ENCODE data around the gene CFP. TPM values are rescaled to one million over a fixed set of nuclear protein-coding genes. Genes with fewer than 3 reads are reported as not detected.

The CFP gene
- total and polyA plus RNA-seq, 2 experiments from 2014 or later = 0.17 to 0.23 TPM

- peak overlapping the region; percentile 46 for H3K27ac ChIP-seq
- no peaks in the 10 kb centered on the region for H4K20me1 ChIP-seq (ENCODE audit: insufficient read depth, poor library complexity, severe bottlenecking)
- no peaks in the 10 kb centered on the region for H3K9me2 ChIP-seq (replicated peaks; ENCODE audit: insufficient read depth)
- whole genome bisulfite sequencing (ENCODE audit: low lambda C conversion rate, missing lambda C conversion rate) = 76% methylated on average over 7 of the region's 8 CpGs
- H3K27me3 ChIP-seq = no peaks in the 10 kb centered on the region
- H3K4me2 ChIP-seq = peak overlapping the region; percentile 66
- H3K79me2 ChIP-seq = peaks cover 2% of the 10 kb centered on the region
- peaks cover 4% of the 10 kb centered on the region for H3K4me1 ChIP-seq (ENCODE audit: insufficient read depth)
- TF ChIP-seq CTCF (IDR thresholded peaks at IDR 0.05; ENCODE audit: poor library complexity) (no peak), EZH2phosphoT487 (IDR thresholded peaks at IDR 0.05; ENCODE audit: low read depth, severe bottlenecking, unreplicated experiment) (no peak), EZH2 (IDR thresholded peaks at IDR 0.05; ENCODE audit: borderline replicate concordance) (no peak)
- H2AFZ ChIP-seq = no peak overlapping the region
- H3K9me3 ChIP-seq (ENCODE audit: low read depth) = no peaks in the 10 kb centered on the region
- DNase-seq (ENCODE audit: low spot score) = no peak
- no peak overlapping the region for H3K4me3 ChIP-seq
- H3K36me3 ChIP-seq (replicated peaks; ENCODE audit: insufficient read depth, low read depth) = no peaks in the 10 kb centered on the region
These were observed 46.4 kb downstream of the CFP start for GRCh38 chrX:47583240-47583861.

- H2AFZ ChIP-seq = peak within 1 kb of the TSS; percentile 44
- peak within 1 kb of the TSS; percentile 21 for H3K4me3 ChIP-seq
- no peak for TF ChIP-seq EZH2phosphoT487 (IDR thresholded peaks at IDR 0.05; ENCODE audit: low read depth, severe bottlenecking, unreplicated experiment)
- TF ChIP-seq EZH2 (IDR thresholded peaks at IDR 0.05; ENCODE audit: borderline replicate concordance) = no peak
- no peak for TF ChIP-seq CTCF (IDR thresholded peaks at IDR 0.05; ENCODE audit: poor library complexity)
- no peaks in the 10 kb centered on the region for H3K36me3 ChIP-seq (replicated peaks; ENCODE audit: insufficient read depth, low read depth)
- H3K27me3 ChIP-seq = no peaks in the 10 kb centered on the region
- peaks cover 2% of the 10 kb centered on the region for H3K79me2 ChIP-seq
- H3K27ac ChIP-seq = peak within 1 kb of the TSS; percentile 90
- peaks cover 4% of the 10 kb centered on the region for H3K4me1 ChIP-seq (ENCODE audit: insufficient read depth)
- H3K9me2 ChIP-seq (replicated peaks; ENCODE audit: insufficient read depth) = no peaks in the 10 kb centered on the region
- peak; percentile 92 for DNase-seq (ENCODE audit: low spot score)
- peak within 1 kb of the TSS; percentile 66 for H3K4me2 ChIP-seq
- H3K9me3 ChIP-seq (ENCODE audit: low read depth) = no peaks in the 10 kb centered on the region
- WGBS (ENCODE audit: low lambda C conversion rate, missing lambda C conversion rate) = 56% methylated on average over 22 of the region's 28 CpGs
- no peaks in the 10 kb centered on the region for H4K20me1 ChIP-seq (ENCODE audit: insufficient read depth, poor library complexity, severe bottlenecking)
These were observed 47.7 kb downstream of the CFP start, which contains the start of gene TIMP1 for GRCh38 chrX:47581731-47582647. TSS of gene TIMP1 (plus strand) at chrX:47582436. CDS start at chrX:47583416, 980 bp downstream.

- Histone ChIP-seq H3K4me2 (no peak overlapping the region), H3K4me1 (ENCODE audit: insufficient read depth) (peaks cover 8% of the 10 kb centered on the region), H3K79me2 (peaks cover 2% of the 10 kb centered on the region), H2AFZ (no peak overlapping the region), H3K4me3 (no peak overlapping the region), H3K9me2 (replicated peaks; ENCODE audit: insufficient read depth) (no peaks in the 10 kb centered on the region), H3K9me3 (ENCODE audit: low read depth) (no peaks in the 10 kb centered on the region), H3K27me3 (no peaks in the 10 kb centered on the region), H3K36me3 (replicated peaks; ENCODE audit: insufficient read depth, low read depth) (no peaks in the 10 kb centered on the region), H4K20me1 (ENCODE audit: insufficient read depth, poor library complexity, severe bottlenecking) (no peaks in the 10 kb centered on the region), H3K27ac (no peak overlapping the region)
- TF ChIP-seq CTCF (IDR thresholded peaks at IDR 0.05; ENCODE audit: poor library complexity) (no peak), EZH2phosphoT487 (IDR thresholded peaks at IDR 0.05; ENCODE audit: low read depth, severe bottlenecking, unreplicated experiment) (no peak), EZH2 (IDR thresholded peaks at IDR 0.05; ENCODE audit: borderline replicate concordance) (no peak)
- peak; percentile 4 for DNase-seq (ENCODE audit: low spot score)
- 73% methylated on average over 9 of the region's 9 CpGs for WGBS (ENCODE audit: low lambda C conversion rate, missing lambda C conversion rate)
These were observed 50.2 kb downstream of the CFP start for GRCh38 chrX:47579537-47579936.

Data from hepatocyte (in vitro differentiated cells).